HK-2 (cell line): Measurements from ENCODE around the gene FBLIM1.

Source experiments
- DNase-seq: peaks from one replicate; pipeline ENCODE4 v3.0.0-alpha.2; 2018; ENCODE audit not compliant: unreplicated experiment

The FBLIM1 gene, protein sequence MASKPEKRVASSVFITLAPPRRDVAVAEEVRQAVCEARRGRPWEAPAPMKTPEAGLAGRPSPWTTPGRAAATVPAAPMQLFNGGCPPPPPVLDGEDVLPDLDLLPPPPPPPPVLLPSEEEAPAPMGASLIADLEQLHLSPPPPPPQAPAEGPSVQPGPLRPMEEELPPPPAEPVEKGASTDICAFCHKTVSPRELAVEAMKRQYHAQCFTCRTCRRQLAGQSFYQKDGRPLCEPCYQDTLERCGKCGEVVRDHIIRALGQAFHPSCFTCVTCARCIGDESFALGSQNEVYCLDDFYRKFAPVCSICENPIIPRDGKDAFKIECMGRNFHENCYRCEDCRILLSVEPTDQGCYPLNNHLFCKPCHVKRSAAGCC

DNA sequence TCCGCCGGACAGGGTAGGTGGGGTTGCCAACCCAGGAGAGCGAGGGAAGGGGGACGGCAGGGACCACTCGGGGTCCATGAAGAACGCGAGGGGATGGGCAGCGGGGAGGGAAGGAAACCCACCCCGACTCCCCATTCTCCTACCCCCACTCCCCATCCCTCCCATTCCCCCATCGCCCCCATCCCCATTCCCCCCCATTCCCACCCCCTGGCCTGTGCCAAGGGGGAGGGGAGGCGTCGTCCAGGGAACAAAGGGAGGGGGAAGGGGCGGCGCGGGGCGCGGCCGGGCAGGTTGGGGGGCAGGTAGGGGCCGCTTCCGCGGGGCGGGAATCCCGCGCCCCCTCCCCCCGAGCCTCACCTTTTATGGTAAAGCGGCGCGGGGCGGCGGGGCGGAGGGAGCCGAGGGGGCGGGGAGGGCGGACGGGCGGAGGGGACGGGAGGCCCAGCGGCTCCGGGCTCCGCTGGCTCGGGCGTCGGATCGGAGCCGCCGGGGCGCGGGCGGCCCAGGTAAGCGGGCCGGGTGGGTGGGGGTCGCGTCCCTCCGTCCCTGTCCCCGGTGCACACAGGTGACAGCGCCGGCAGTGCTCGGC, at the start of gene FBLIM1:
FBLIM1 (plus strand) TSS at position 453 of the 589 bp plus-strand sequence. CDS start 6,189 bp downstream, outside the sequence.
- DNase-seq: no peak

DNA sequence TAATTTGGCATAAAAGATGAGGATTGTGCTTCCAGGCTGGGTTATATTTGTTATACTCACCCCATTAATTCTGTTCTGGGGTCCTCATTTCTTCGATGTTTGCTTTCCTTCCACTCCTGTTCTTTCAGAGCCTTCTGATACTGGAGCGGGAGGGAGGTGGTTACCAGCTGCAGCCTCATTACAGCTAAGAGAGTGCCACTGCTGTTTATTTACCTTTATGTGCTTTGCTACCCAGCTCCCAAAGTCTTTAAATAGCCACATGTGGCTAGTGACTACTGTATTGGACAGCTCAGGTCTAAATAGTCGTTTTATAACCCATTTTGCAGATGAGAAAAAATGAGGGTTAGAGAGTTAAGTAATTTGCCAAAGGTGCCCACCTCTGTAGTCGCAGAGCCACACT, 49.4 kb upstream of the FBLIM1 start:
- DNase-seq: no peak

DNA sequence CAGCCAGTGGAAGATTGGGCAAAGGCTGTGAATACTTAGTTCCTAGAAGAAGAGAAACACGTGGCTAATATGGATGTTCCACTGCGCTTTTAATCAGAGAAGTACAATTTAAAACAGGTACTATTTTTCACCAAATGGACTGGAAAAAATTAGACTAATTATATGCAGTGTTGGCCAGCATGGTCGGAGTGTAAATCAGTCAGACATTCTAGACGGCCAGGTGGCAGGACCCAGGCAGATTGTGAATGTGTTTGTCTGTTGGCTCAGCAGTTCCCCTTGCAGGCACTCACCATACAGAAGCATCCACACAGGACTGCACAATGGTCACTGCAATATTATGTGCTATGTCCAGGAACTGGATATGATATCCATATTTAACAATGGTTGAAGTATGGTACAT, 46.4 kb upstream of the FBLIM1 start:
- no peak for DNase-seq

DNA sequence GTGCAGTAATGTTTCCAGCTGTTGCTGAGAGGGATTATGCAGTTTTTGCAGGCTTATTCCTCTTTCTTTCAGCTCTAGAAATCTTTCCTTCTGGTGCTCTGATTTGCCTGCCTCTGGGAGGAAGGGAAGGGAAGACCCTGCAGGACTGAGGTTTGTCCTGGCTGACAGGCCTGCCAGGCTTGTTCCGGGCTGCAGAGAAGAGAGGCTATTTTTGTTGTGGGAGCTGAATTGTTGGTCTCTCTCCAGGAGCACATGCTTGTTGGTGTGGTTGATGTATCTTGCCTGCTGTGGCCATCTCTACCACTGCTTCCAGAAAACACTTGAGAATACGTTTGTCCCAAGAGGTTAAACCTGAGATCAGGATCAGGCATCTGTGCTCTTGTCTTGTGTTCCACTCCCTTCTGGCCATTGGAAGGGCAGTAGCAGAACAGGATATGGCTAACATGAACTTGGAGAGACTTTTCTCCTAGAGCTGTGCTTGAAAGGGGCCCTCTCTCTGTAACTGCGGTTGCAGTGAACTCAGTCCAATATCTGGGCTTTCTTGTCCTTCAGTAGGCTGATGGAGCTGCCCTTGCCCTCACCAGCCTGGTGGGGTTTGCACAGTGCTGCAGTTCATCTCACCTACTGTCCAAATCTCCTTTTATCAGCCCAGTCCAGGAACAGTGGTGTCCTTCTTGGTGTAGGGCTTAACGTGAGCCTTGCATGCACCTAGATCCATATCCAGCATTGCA, 44.0 kb upstream of the FBLIM1 start:
- no peak for DNase-seq

DNA sequence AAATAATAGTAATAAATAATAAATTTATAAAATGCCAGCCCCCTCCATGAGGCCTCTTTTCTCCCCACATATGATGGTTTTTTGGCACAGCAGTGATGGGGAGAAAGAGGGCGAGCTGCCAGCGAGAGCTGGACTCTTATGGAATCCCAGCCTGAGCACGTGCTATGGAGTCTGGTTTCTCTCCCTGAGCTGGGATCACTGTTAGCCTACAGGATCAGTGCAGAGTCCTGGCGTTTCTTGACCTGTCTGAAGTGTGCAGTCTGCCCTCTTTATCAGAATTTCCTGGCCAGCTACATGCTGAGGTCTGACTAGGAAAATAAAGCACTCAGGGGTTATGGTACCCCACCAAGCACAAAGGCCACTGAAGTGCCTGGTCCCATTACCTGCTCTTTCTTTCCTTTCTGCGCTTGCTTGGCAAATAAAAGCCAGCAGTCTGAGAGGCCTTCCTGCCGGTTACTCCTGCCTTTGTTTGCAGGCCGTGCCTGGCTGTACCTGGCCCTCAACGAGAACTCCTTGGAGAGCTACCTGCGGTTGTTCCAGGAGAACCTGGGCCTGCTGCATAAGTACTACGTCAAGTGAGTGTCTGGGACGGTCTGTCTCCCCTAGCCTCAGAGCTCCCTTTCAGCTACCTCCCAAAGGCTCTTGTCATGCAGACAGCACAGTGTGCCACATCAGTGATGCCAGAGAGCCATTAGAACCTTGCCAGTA, 41.0 kb upstream of the FBLIM1 start:
- no peak for DNase-seq

DNA sequence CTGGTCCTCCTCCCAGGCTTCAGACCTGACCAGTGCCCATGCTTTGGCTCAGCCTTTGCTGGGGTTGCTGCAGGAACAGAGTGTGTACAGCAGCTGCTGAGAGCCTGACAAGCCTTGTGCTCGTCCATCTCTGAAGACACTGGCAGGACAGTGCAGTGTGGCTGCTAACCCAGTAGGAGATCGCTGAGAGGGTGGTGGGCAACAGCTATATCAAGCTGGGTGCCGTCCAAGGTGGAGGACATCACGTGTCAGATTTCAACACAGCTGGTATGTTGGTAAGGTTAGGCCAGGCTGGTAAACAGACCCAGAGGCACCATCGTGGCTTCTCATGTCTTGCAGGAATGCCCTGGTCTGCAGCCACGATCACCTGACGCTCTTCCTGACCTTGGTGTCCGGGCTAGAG, 40.4 kb upstream of the FBLIM1 start:
- no peak for DNase-seq

DNA sequence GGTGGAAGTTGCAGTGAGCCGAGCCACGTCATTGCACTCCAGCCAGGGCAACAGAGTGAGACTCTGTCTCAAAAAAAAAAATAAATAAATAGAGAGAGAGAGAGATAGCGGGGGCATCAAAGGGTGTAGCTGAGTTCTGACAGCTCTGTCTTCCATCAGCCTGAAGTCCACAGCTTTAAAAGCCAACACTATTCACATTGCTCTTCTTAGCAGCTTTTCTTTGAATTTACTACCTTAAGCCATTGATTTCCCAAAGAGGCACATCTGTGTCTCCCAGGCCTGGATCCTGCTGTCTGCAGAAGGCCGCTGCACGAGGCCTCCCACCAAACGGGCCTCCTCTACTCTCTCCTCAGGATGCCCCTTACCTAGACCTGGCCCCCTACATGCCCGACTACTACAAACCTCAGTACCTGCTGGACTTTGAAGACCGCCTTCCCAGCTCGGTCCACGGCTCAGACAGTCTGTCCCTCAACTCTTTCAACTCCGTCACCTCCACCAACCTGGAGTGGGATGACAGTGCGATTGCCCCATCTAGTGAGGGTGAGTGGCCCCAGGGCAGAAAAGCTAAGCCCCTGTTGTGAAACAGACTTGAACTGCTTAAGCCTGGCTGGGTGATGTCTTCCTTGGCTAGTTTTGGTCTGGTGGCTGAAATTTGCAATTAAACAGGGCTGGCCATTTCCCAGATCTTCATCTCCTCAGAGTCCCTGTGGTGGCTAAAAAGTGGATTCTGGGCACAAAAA, 39.0 kb upstream of the FBLIM1 start:
- DNase-seq: no peak

DNA sequence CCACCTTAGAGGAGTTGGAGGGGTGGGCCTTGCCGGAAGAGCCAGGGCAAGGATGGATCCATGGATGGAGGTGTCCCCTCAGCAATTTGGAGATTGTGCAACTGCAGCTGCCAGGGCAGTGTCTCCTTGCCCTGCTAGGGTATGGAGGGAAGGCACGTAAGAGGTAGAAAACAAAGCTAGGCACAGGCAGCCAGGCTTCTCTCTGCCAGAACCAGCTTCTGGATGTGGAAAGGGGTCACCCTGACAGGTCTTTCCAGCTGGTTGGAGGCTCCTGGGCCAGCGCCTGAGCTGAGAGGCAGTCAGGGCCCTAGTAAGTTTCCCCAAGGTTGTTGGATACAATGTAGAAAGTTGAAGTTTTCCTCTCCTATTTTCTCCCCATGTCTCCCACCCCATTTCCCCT, 37.7 kb upstream of the FBLIM1 start:
- no peak for DNase-seq

DNA sequence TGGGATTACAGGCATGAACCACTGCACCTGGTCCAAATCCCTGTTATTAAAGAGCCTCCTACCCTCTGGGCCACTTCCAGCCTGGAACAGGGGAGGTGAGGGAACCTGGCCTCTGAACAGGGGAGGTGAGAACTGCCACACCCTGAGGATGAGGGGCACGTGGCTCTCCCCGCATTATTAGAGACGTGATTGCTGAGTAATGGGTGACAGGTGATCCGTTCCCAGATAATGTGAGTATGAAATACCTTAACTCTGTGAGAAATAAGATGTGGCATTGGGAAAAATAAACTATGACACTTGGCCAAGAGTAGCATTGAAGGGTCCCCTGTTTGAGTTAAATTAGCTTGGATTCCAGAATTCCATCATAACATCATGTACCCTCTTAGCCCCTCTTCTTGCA, 36.2 kb upstream of the FBLIM1 start:
- DNase-seq: no peak

DNA sequence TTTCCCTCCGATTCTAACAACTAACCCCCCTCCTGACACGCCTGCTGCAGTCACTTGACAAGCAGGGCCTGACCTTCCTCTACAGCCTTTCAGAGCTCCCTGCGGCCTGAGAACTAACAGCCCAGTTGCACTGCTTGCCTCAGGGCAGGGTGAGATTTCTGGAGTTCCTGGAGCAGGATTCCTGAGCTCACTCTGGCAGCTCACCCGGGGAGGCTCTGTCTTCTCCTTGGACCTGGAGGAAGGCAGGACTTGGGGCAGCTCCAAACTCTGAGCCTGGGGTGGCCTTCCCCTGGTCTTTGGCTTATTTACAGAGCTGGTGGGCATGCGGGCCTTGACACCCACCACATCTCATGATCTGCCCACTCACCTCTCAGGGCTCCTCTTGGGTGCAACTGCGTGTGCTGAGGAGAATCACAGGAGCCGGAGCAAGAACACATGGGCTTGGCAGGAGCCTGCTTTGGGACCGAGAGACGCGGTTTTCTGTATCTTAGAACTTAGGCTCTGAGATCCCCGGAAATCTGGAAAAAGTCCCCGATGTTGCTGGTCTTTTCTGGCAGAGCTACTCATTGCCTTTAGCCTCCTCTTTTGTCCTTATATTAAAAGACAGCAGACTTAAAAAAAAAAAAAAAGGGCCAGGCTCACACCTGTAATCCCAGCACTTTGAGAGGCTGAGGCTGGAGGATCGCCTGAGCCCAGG, 35.6 kb upstream of the FBLIM1 start:
- no peak for DNase-seq

DNA sequence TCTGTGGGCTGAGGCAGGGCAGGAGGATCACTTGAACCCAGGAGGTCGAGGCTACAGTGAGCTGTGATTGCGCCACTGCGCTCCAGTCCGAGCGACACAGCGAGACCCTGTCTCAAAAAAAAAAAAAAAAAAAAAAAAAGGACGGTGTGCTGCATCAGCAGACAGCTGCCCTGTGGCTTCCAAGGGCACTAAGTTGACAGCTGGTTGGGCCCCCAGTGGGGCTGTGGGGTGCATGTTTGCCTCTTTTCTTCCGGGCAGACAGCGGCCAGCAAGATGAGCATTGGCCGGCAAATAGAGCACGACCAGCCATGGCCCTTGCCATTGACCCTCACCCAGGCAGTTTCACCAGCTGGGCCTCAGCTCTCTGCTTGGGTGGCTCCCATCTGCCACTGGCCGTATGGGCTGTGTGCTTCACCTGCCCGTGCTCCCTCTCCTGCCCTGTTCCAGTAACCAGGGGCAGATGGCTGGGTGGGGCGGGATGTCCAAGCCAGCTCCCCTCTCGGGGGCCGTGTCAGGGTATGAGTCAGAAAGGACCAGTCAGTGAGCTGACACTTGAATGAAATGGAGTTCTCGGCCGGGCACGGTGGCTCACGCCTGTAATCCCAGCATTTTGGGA, 34.9 kb upstream of the FBLIM1 start:
- no peak for DNase-seq

DNA sequence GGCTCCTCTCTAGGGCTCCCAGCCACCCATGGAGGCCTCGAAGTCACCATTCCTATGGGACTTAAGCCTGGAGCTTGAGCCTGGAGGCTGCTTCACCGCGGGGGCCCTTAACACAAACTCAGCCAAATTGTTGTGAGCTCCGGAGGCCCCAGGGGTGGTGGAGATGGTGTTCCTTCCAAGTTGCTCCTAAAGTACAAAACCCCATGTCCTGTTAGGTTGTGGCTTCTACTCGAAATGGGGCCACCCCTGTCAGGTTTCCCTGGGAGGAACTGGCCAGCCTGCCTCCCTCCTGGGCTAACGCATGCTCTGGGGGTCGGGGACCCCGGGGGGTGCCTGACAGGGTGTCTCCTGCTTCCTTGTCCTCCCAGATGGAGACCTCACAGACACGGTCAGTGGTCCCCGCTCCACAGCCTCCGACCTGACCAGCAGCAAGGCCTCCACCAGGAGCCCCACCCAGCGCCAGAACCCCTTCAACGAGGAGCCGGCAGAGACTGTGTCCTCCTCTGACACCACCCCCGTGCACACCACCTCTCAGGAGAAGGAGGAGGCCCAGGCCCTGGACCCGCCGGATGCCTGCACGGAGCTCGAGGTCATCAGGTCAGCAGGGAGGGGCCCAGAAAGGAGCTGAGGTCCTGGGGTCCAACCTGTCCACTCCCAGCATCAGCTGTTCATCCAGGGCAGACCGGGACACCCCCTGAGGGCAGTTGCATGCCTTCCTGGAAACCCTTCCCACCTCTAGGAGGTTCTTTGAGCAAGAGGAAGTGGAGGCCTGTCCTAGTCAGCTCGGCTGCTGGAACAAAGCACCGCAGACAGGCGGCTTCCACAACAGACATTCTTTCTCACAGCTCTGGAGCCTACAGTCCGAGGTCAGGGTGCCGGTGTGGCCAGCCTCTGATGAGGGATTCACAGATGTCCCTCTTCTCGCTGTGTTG, 33.4 kb upstream of the FBLIM1 start:
- no peak for DNase-seq

DNA sequence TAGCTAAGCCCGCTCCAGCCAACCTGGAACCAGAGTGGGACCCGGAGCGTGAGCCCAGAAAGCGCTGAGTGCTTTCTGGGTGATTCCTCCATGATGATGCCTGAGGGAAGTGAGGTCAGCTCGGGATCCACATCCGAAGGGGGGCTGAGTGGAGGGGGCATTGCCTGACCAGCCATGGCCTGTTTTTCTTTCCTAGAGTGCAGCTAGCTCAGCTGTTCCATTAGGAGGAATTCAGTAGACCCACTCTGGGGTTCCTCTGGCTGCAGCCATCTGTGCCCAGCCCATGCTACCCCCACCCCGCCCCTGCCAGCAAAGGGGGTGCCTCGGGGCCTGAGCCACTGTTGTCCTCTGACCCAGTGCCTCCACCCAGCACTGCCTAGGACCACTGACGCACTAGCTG, 32.1 kb upstream of the FBLIM1 start:
- no peak for DNase-seq

DNA sequence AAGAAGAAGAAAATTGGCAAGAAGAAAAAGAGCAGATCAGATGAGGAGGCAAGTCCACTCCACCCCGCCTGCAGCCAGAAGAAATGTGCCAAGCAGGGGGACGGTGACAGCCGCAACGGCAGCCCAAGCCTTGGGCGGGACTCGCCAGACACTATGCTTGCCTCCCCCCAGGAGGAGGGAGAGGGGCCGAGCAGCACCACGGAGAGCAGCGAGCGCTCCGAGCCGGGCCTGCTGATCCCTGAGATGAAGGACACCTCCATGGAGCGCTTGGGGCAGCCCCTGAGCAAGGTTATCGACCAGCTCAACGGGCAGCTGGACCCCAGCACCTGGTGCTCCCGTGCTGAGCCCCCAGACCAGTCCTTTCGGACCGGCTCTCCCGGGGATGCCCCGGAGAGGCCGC, 31.6 kb upstream of the FBLIM1 start:
- DNase-seq: no peak

DNA sequence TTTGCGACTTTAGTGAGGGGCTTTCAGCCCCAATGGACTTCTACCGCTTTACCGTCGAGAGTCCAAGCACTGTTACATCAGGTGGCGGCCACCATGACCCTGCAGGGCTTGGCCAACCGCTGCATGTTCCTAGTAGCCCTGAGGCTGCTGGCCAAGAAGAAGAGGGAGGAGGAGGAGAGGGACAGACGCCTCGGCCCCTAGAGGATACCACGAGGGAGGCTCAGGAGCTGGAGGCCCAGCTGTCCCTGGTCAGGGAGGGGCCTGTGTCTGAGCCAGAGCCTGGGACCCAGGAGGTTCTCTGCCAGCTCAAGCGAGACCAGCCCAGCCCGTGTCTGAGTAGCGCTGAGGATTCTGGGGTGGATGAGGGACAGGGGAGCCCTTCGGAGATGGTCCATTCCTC, 31.2 kb upstream of the FBLIM1 start:
- DNase-seq: no peak

DNA sequence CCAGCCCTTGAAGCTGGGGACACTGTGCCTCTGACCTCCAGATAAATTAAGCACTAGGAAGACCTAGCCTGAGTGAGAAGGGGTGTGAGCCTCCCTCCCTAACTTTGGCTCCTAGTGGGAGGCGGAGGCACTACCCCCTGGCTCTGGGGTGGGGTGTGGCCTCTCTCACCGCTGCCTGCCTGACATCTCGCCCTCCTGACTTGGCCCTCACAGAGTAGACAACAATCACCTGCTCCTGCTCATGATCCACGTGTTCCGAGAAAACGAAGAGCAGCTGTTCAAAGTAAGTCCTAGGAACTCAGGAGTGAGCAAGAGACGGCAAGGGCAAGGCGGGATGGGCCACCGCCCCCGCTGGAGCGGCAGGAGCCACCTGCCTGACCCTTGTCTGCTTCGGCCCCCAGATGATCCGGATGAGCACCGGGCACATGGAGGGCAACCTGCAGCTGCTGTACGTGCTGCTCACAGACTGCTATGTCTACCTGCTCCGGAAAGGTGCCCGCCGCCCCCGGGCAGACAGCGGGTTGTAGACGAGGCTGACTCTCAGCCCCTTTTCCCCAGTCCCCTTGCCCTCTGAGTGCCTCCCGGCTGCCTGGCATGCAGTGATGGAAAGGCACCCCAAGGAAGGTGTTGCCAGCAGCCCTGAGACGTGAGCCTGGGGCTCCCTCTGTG, 30.6 kb upstream of the FBLIM1 start:
- DNase-seq: no peak

DNA sequence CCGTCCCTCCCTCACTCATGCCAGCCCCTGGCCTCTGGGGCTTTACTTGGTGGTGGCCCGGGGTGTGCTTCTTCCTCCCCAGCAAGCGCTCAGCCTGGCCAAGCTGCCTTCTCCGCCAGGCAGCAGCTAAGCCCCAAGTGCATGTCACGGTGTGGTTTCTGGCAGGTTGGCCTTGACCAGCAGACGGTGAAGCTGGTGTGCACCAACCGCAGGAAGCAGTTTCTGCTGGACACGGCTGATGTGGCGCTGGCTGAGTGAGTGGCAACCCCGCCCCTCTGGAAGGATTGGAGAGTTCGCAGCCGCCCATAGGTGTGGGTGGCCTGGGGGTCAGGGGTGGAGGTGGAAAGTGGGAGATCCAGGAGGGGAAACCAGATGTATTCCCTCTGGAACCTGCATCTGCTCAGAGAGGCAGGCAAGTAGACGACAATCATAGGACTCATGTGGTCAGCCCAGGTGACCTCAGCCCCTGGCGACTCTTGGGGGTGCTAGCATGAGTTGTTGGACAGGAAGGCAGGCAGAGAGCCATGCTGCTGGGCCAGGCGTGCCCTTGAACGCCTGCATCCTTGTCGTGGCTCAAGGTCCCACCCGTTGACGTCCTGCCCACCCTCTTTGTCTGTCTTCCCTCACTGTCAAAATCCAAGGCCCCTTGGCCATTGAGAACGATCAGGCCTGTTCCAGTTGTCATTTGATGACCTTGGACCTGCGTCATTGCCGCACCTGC, 29.5 kb upstream of the FBLIM1 start:
- no peak for DNase-seq

DNA sequence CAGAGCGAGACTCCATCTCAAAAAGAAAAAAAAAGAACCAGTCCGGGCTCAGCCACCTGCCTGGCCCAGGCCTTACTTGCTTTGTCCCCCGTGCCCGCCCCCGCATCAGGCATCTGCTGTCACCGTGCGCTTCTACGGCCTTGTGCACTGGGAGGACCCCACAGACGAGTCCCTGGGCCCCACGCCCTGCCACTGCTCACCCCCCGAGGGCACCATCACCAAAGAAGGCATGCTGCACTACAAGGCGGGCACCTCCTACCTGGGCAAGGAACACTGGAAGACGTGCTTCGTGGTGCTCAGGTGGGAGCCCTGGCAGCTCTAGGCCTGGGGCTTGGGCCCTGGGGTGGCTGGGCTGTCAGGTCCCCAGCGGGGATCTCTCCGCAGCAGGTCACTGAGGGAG, 28.2 kb upstream of the FBLIM1 start:
- DNase-seq: no peak
